SK-MEL-5 (cell line): ENCODE results near the gene GTF2H2. TPM values are rescaled to one million over a fixed set of nuclear protein-coding genes. Genes with fewer than 3 reads are reported as not detected.
"Not testable (repeated sequence)": the region's sequence is repeated elsewhere in the genome, so short reads cannot be mapped to it uniquely, and the experiment has no call there.

Experiments
- DNase-seq: peaks from one replicate; pipeline ENCODE4 v3.0.0-alpha.2; 2016; ENCODE audit warnings: low read depth, low spot score
- in situ Hi-C: cut with HindIII; loops from 2 replicates; pipeline ENCODE4 v1.10.0; 2016; ENCODE audit warnings: low sequenced_read_pairs, high pct_unique_total_duplicates, low pct_unique_long_range_greater_than_20kb
- polyA plus RNA-seq, 2 experiments: library from polyadenylated mRNA; depleted of rRNA; stranded (reverse); fragments of >200 nt; gene quantifications; 2 replicates each; pipeline ENCODE4 v1.2.3, GENCODE V29; 2015
- total RNA-seq: library from RNA; depleted of rRNA; stranded (reverse); fragments of >200 nt; shearing (Covaris generic); gene quantifications from 2 replicates; pipeline ENCODE4 v1.2.3, GENCODE V29; 2014; rRNA removed

The GTF2H2 gene
- 19.1 and 19.7 TPM in 2 replicates for total RNA-seq
- polyA plus RNA-seq (2015; cell fraction: cytosol; rRNA removed): 12.3 and 13.2 TPM in 2 replicates
- polyA plus RNA-seq (2015; cell fraction: nucleus; rRNA removed): 33.9 and 36.3 TPM in 2 replicates

- in situ Hi-C loops, DNase-seq: not testable (repeated sequence)
Measured at GRCh38 chr5:71067262-71067928, at the start of gene GTF2H2. Gene GTF2H2 (minus strand): TSS chr5:71067676. CDS start chr5:71062763, 4,913 bp downstream.

- DNase-seq, in situ Hi-C loops: not testable (repeated sequence)
Measured at GRCh38 chr5:71109730-71110275, 42.3 kb upstream of the GTF2H2 start.

- in situ Hi-C loops, DNase-seq: not testable (repeated sequence)
Measured at GRCh38 chr5:71099996-71100395, 32.5 kb upstream of the GTF2H2 start.

- DNase-seq, in situ Hi-C loops: not testable (repeated sequence)
Measured at GRCh38 chr5:71097930-71098203, 30.4 kb upstream of the GTF2H2 start.

- DNase-seq, in situ Hi-C loops: not testable (repeated sequence)
Measured at GRCh38 chr5:71097173-71097929, 29.9 kb upstream of the GTF2H2 start.

GRCh38 chr5:71089773-71090172 is 22.3 kb upstream of the GTF2H2 start:
- in situ Hi-C loops, DNase-seq: not testable (repeated sequence)

GRCh38 chr5:71088754-71089153 is 21.3 kb upstream of the GTF2H2 start:
- in situ Hi-C loops, DNase-seq: not testable (repeated sequence)

- DNase-seq, in situ Hi-C loops: not testable (repeated sequence)
Measured at GRCh38 chr5:71086145-71086544, 18.7 kb upstream of the GTF2H2 start.

GRCh38 chr5:71084280-71085063 is 17.0 kb upstream of the GTF2H2 start:
- in situ Hi-C loops, DNase-seq: not testable (repeated sequence)

- in situ Hi-C loops, DNase-seq: not testable (repeated sequence)
Measured at GRCh38 chr5:71082898-71083297, 15.4 kb upstream of the GTF2H2 start.

GRCh38 chr5:71082340-71082739 is 14.9 kb upstream of the GTF2H2 start:
- DNase-seq, in situ Hi-C loops: not testable (repeated sequence)

GRCh38 chr5:71061322-71061721 is 6.2 kb downstream of the GTF2H2 start:
- DNase-seq, in situ Hi-C loops: not testable (repeated sequence)

- DNase-seq, in situ Hi-C loops: not testable (repeated sequence)
Measured at GRCh38 chr5:71059426-71059825, 8.1 kb downstream of the GTF2H2 start.

GRCh38 chr5:71044808-71045207 is 22.7 kb downstream of the GTF2H2 start:
- in situ Hi-C loops, DNase-seq: not testable (repeated sequence)

GRCh38 chr5:71044128-71044527 is 23.3 kb downstream of the GTF2H2 start:
- in situ Hi-C loops, DNase-seq: not testable (repeated sequence)

- DNase-seq, in situ Hi-C loops: not testable (repeated sequence)
Measured at GRCh38 chr5:71031046-71031776, 36.3 kb downstream of the GTF2H2 start.
